Memory B cell (primary cell): ENCODE results near the gene SPTBN1.
A peak's percentile ranks its signal among the peaks of the same experiment; 100 is the strongest.

Experiments used
- ATAC-seq: fragments of 150-1000 bp; cut with Tn5 transposase; 2 replicates; pipeline ENCODE4 v1.10.0; 2021; ENCODE audit warnings: low read depth, mild to moderate bottlenecking, moderate library complexity
- DNase-seq, 2 donors: peaks; one replicate each; pipeline ENCODE4 v3.0.0; 2022; ENCODE audit warnings: low spot score in 2 of 2
- H3K27ac Mint-ChIP-seq: one replicate; pipeline ENCODE4 v1.8.0; 2022; ENCODE audit warnings: mild to moderate bottlenecking, moderate library complexity, mixed read lengths
- H3K27me3 Mint-ChIP-seq: one replicate; pipeline ENCODE4 v1.8.0; 2022; ENCODE audit warnings: mixed read lengths
- H3K36me3 Mint-ChIP-seq: one replicate; pipeline ENCODE4 v1.8.0; 2022; ENCODE audit warnings: mild to moderate bottlenecking, mixed read lengths
- H3K4me1 Mint-ChIP-seq: one replicate; pipeline ENCODE4 v1.8.0; 2022; ENCODE audit warnings: mixed read lengths
- H3K4me3 Mint-ChIP-seq: one replicate; pipeline ENCODE4 v1.8.0; 2022; ENCODE audit warnings: mild to moderate bottlenecking, moderate library complexity, mixed read lengths
- H3K9me3 Mint-ChIP-seq: one replicate; pipeline ENCODE4 v1.8.0; 2022; ENCODE audit warnings: mixed read lengths

The SPTBN1 gene

GRCh38 chr2:54557601-54558187, 101.6 kb downstream of the SPTBN1 start:
- Mint-ChIP-seq H3K27ac (peak overlapping the region; percentile 87), H3K36me3 (no peaks in the 10 kb centered on the region), H3K9me3 (no peaks in the 10 kb centered on the region), H3K4me3 (peak overlapping the region; percentile 97), H3K4me1 (peaks cover 44% of the 10 kb centered on the region), H3K27me3 (no peaks in the 10 kb centered on the region)
- DNase-seq (peak; percentile 62 to 73), ATAC-seq (peak; percentile 79)

GRCh38 chr2:54558188-54559005, 102.3 kb downstream of the SPTBN1 start:
- Mint-ChIP-seq H3K9me3 (no peaks in the 10 kb centered on the region), H3K36me3 (no peaks in the 10 kb centered on the region), H3K4me1 (peaks cover 47% of the 10 kb centered on the region), H3K27me3 (no peaks in the 10 kb centered on the region), H3K4me3 (peak overlapping the region; percentile 97), H3K27ac (peak overlapping the region; percentile 87)
- peak; percentile 27 to 35 for DNase-seq
- peak; percentile 55 for ATAC-seq

DNA sequence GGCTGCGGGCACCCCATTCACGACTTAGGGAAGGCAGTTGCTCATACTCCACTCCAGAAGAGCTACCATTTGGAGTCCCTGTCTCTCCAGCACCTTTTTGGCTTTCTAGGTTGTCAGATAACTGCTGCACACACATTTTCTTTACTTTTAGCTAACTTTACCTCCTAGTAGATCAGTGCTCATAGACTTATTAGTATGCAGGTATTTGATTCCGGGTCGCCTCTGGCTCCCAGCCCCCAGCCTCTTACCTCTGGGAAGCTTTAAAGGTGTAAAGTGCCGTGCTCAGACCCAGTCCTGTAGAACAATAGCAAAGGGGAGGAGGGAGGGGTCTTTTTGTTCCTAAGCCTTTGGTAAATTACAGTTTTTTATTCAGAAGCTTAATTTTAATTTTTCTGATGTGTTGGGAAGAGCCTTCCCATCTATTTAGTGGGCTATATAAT, 102.9 kb downstream of the SPTBN1 start:
- Mint-ChIP-seq H3K4me3 (peak overlapping the region; percentile 97), H3K9me3 (no peaks in the 10 kb centered on the region), H3K27me3 (no peaks in the 10 kb centered on the region), H3K4me1 (peaks cover 50% of the 10 kb centered on the region), H3K36me3 (peaks cover 2% of the 10 kb centered on the region), H3K27ac (peak overlapping the region; percentile 87)
- DNase-seq (no peak), ATAC-seq (peak; percentile 5)

- no peaks in the 10 kb centered on the region for H3K27me3 Mint-ChIP-seq
- no peaks in the 10 kb centered on the region for H3K9me3 Mint-ChIP-seq
- H3K4me3 Mint-ChIP-seq, result peak overlapping the region; percentile 97
- peaks cover 54% of the 10 kb centered on the region for H3K4me1 Mint-ChIP-seq
- ATAC-seq (no peak), DNase-seq (no peak)
- peak overlapping the region; percentile 87 for H3K27ac Mint-ChIP-seq
- peaks cover 2% of the 10 kb centered on the region for H3K36me3 Mint-ChIP-seq
Observed at GRCh38 chr2:54559593-54560145, 103.5 kb downstream of the SPTBN1 start.

GRCh38 chr2:54560146-54560881, 104.2 kb downstream of the SPTBN1 start:
- peak in 1 of 2 donors; percentile 20 for DNase-seq
- Mint-ChIP-seq H3K9me3 (no peaks in the 10 kb centered on the region), H3K4me3 (peak overlapping the region; percentile 97), H3K27me3 (no peaks in the 10 kb centered on the region), H3K36me3 (peaks cover 2% of the 10 kb centered on the region), H3K27ac (peak overlapping the region; percentile 87), H3K4me1 (peaks cover 55% of the 10 kb centered on the region)
- ATAC-seq, result peak; percentile 25

DNA sequence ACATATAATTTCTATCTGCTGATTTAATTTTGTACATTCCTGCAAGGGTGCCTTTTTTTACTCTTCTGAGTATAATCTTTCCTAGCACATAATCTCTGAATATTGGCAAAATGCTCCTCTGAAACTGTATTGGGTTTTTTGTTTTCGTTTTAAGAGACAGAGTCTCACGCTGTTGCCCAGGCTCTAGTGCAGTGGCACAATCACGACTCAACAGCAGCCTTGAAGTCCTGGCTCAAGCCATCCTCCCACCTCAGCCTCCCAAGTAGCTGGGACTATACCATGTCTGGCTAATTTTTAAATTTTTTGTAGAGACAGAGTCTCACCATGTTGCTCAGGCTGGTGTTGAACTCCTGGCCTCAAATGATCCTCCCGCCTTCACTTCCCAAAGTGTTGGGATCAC, 104.9 kb downstream of the SPTBN1 start:
- Mint-ChIP-seq H3K36me3 (peaks cover 2% of the 10 kb centered on the region), H3K27ac (peak overlapping the region; percentile 87), H3K4me3 (peak overlapping the region; percentile 97), H3K9me3 (no peaks in the 10 kb centered on the region), H3K4me1 (peaks cover 55% of the 10 kb centered on the region), H3K27me3 (no peaks in the 10 kb centered on the region)
- no peak for DNase-seq
- ATAC-seq, result no peak

DNA sequence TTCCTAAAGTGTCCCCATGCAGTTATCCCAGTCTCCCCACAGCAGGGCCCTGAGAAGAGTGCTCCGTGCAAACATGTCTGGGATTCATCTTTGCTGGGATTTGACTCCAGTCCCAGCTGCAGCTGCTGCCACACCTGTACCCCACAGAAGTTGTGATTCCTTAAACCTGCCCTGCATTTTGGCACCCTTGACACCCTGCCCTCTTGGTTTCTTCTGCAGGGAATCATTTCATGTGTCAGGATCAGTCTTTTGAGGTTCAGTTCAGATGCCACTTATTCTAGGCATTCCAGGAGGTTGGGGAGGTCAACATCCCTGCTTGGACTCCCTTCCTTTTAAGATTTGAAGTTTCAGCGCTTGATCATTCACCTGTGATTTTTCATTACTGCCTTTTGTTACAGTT, 108.3 kb downstream of the SPTBN1 start:
- no peaks in the 10 kb centered on the region for H3K27me3 Mint-ChIP-seq
- ATAC-seq (no peak), DNase-seq (no peak)
- H3K27ac Mint-ChIP-seq, result no peak overlapping the region
- peaks cover 59% of the 10 kb centered on the region for H3K4me1 Mint-ChIP-seq
- no peaks in the 10 kb centered on the region for H3K9me3 Mint-ChIP-seq
- H3K4me3 Mint-ChIP-seq, result no peak overlapping the region
- peaks cover 5% of the 10 kb centered on the region for H3K36me3 Mint-ChIP-seq

GRCh38 chr2:54565551-54565950, 109.4 kb downstream of the SPTBN1 start:
- Mint-ChIP-seq H3K9me3 (no peaks in the 10 kb centered on the region), H3K36me3 (peaks cover 5% of the 10 kb centered on the region), H3K27ac (no peak overlapping the region), H3K4me3 (no peak overlapping the region), H3K27me3 (no peaks in the 10 kb centered on the region), H3K4me1 (peaks cover 69% of the 10 kb centered on the region)
- ATAC-seq (no peak), DNase-seq (no peak)

- no peak for ATAC-seq
- H3K36me3 Mint-ChIP-seq, result peaks cover 5% of the 10 kb centered on the region
- H3K27me3 Mint-ChIP-seq, result no peaks in the 10 kb centered on the region
- H3K27ac Mint-ChIP-seq, result peak overlapping the region; percentile 63
- H3K9me3 Mint-ChIP-seq, result no peaks in the 10 kb centered on the region
- peak overlapping the region; percentile 37 for H3K4me3 Mint-ChIP-seq
- no peak for DNase-seq
- H3K4me1 Mint-ChIP-seq, result peaks cover 66% of the 10 kb centered on the region
Observed at GRCh38 chr2:54566896-54567295, 110.8 kb downstream of the SPTBN1 start.

- DNase-seq (no peak), ATAC-seq (no peak)
- Mint-ChIP-seq H3K27me3 (no peaks in the 10 kb centered on the region), H3K9me3 (no peaks in the 10 kb centered on the region), H3K36me3 (peaks cover 3% of the 10 kb centered on the region), H3K27ac (peak overlapping the region; percentile 88), H3K4me3 (peak overlapping the region; percentile 81), H3K4me1 (peaks cover 67% of the 10 kb centered on the region)
Observed at GRCh38 chr2:54568876-54569321, 112.8 kb downstream of the SPTBN1 start.

GRCh38 chr2:54569745-54570301, 113.7 kb downstream of the SPTBN1 start:
- Mint-ChIP-seq H3K36me3 (peaks cover 5% of the 10 kb centered on the region), H3K4me3 (peak overlapping the region; percentile 78), H3K4me1 (peaks cover 70% of the 10 kb centered on the region), H3K27ac (peak overlapping the region; percentile 88), H3K27me3 (no peaks in the 10 kb centered on the region), H3K9me3 (no peaks in the 10 kb centered on the region)
- ATAC-seq (no peak), DNase-seq (no peak)

GRCh38 chr2:54570321-54570855, 114.3 kb downstream of the SPTBN1 start:
- Mint-ChIP-seq H3K4me3 (peak overlapping the region; percentile 78), H3K27me3 (no peaks in the 10 kb centered on the region), H3K9me3 (no peaks in the 10 kb centered on the region), H3K36me3 (peaks cover 9% of the 10 kb centered on the region), H3K27ac (peak overlapping the region; percentile 88), H3K4me1 (peaks cover 70% of the 10 kb centered on the region)
- DNase-seq (no peak), ATAC-seq (no peak)

- peak overlapping the region; percentile 76 for H3K4me3 Mint-ChIP-seq
- H3K36me3 Mint-ChIP-seq, result peaks cover 10% of the 10 kb centered on the region
- H3K27me3 Mint-ChIP-seq, result no peaks in the 10 kb centered on the region
- H3K4me1 Mint-ChIP-seq, result peaks cover 70% of the 10 kb centered on the region
- peak; percentile 46 to 51 for DNase-seq
- no peaks in the 10 kb centered on the region for H3K9me3 Mint-ChIP-seq
- H3K27ac Mint-ChIP-seq, result peak overlapping the region; percentile 88
- ATAC-seq, result peak; percentile 75
Observed at GRCh38 chr2:54570925-54571694, 115.0 kb downstream of the SPTBN1 start.
